Measurements from ENCODE around the gene EGFL7. TPM values are rescaled to one million over a fixed set of nuclear protein-coding genes. Genes with fewer than 3 reads are reported as not detected.
A peak's percentile ranks its signal among the peaks of the same experiment; 100 is the strongest.

EGFL7 gene
- total and polyA plus RNA-seq, 2 of the 13 experiments (the other 11 are each of a cell fraction or from before 2014, with no cell fraction given) = 0.20 to 5.1 TPM

- H3K4me3 ChIP-seq (replicated peaks in 1 of 3; ENCODE audit: insufficient read depth in 1 of 3, low read depth in 2 of 3, low read length in 3 of 3) = peak overlapping the region in 1 of 3 experiments; percentile 34; a peak in 1 of 6 replicates
- H4K20me1 ChIP-seq (ENCODE audit: insufficient read depth, low read length) = no peaks in the 10 kb centered on the region
- intact Hi-C loops (cut with micrococcal nuclease; ENCODE audit: unreplicated experiment) (loop anchor here (5.0 kb wide), 1 partner anchor 46 kb away; no protein-coding TSS in a partner anchor), in situ Hi-C loops (cut with HindIII; ENCODE audit: extremely low pct_ligation_motif_present, low pct_unique_long_range_greater_than_20kb) (no loop called here)
- H3K36me3 ChIP-seq (replicated peaks in 1 of 2; ENCODE audit: control insufficient read depth in 1 of 2, insufficient read depth in 2 of 2, low read length in 2 of 2) = no peaks in the 10 kb centered on the region
- BruUV-seq (replicated peaks) = no TSS peak
- H3K9ac ChIP-seq (ENCODE audit: insufficient read depth, low read depth, low read length) = no peak overlapping the region
- peak overlapping the region; percentile 62 for H3K4me2 ChIP-seq (ENCODE audit: low read depth, low read length)
- WGBS (ENCODE audit: low lambda C conversion rate) = 0% methylated on average over 7 of the region's 15 CpGs
- peaks cover 20 to 58% of the 10 kb centered on the region in 2 experiments; a peak in 4 of 5 replicates for H3K27me3 ChIP-seq (ENCODE audit: control insufficient read depth in 1 of 2, insufficient read depth in 2 of 2, low read length in 2 of 2)
- no peak overlapping the region for H2AFZ ChIP-seq (ENCODE audit: low read length)
- H3K9me3 ChIP-seq (ENCODE audit: low read length) = no peaks in the 10 kb centered on the region
- peak; percentile 8 for FAIRE-seq
- H3K4me1 ChIP-seq (ENCODE audit: insufficient read depth, low read length) = peaks cover 70% of the 10 kb centered on the region
- ATAC-seq = peak; percentile 49
- CTCF ChIA-PET (ENCODE audit: low intra/inter-chr PET ratio, low total read pairs) = interaction anchor here (0.9 to 1.0 kb wide), 3 partner anchors 20 to 205 kb away, joined by 3 to 4 read pairs (median 3); no protein-coding TSS in a partner anchor
- peak; percentile 63 for DNase-seq (ENCODE audit: low spot score)
- POLR2A ChIA-PET = interaction anchor here (1.0 to 1.1 kb wide), 3 partner anchors 21 to 35 kb away, joined by 4 to 9 read pairs (median 8); no protein-coding TSS in a partner anchor
- no peaks in the 10 kb centered on the region for H3K79me2 ChIP-seq (ENCODE audit: insufficient read depth, low read length)
- H3K27ac ChIP-seq (ENCODE audit: extremely low read length, insufficient read depth, low read length) = no peak overlapping the region
- TF ChIP-seq ATAD3A (CRISPR knock-in tag; IDR thresholded peaks at IDR 0.05) = no peak
- no peak for TF ChIP-seq ZNF781 (CRISPR knock-in tag; IDR thresholded peaks at IDR 0.05; ENCODE audit: borderline replicate concordance, not compliant biosample characterization)
- no peak for TF ChIP-seq REL (CRISPR knock-in tag; conservative IDR thresholded peaks at IDR 0.05)
- TF ChIP-seq ZNF20 (CRISPR knock-in tag; IDR thresholded peaks at IDR 0.05) = no peak
- no peak for TF ChIP-seq KDM4B (CRISPR knock-in tag; IDR thresholded peaks at IDR 0.05)
- TF ChIP-seq HINFP (CRISPR knock-in tag; IDR thresholded peaks at IDR 0.05; ENCODE audit: low read depth) = no peak
- TF ChIP-seq ZXDC (CRISPR knock-in tag; IDR thresholded peaks at IDR 0.05) = no peak
- peak; percentile 93 for TF ChIP-seq ZBTB7A (CRISPR knock-in tag; IDR thresholded peaks at IDR 0.05)
- 0 out of 2 replicates have a peak, but pooled peaks have one; percentile 49 for TF ChIP-seq ZNF512 (CRISPR knock-in tag; IDR thresholded peaks at IDR 0.05)
- TF ChIP-seq ZNF615 (CRISPR knock-in tag; IDR thresholded peaks at IDR 0.05; ENCODE audit: borderline replicate concordance) = no peak
- TF ChIP-seq IKZF4 (CRISPR knock-in tag; IDR thresholded peaks at IDR 0.05; ENCODE audit: borderline replicate concordance, low read depth, not compliant biosample characterization) = no peak
- TF ChIP-seq KLF6 (CRISPR knock-in tag; IDR thresholded peaks at IDR 0.05) = no peak
- TF ChIP-seq ZBTB20 (CRISPR knock-in tag; IDR thresholded peaks at IDR 0.05; ENCODE audit: borderline replicate concordance, low read depth) = peak; percentile 86; the same call in 1 of the 2 replicates
- no peak for TF ChIP-seq JARID2 (CRISPR knock-in tag; IDR thresholded peaks at IDR 0.05; ENCODE audit: insufficient replicate concordance)
- peak; percentile 49 for TF ChIP-seq TEAD3 (CRISPR knock-in tag; optimal IDR thresholded peaks at IDR 0.05; ENCODE audit: borderline replicate concordance)
- TF ChIP-seq KDM1A (CRISPR knock-in tag; IDR thresholded peaks at IDR 0.05) = peak; percentile 86; the same call in 1 of the 2 replicates
- no peak for TF ChIP-seq ELF4 (CRISPR knock-in tag; IDR thresholded peaks at IDR 0.05; ENCODE audit: borderline replicate concordance)
- no peak for TF ChIP-seq ZNF329 (CRISPR knock-in tag; IDR thresholded peaks at IDR 0.05; ENCODE audit: low read depth)
These were observed 30.9 kb downstream of the EGFL7 start for GRCh38 chr9:136693490-136694162.

Measured in HepG2 (cell line).